ENCODE data around the gene LHFPL6. TPM values are rescaled to one million over a fixed set of nuclear protein-coding genes. Genes with fewer than 3 reads are reported as not detected.

Gene LHFPL6
- total RNA-seq, 1 experiment from 2014 or later: 25.7 TPM

- H3K4me3 ChIP-seq (ENCODE audit: low read depth in 2 of 2, low read length in 2 of 2): no peak overlapping the region
- CTCF ChIA-PET: no interaction called here
- TF ChIP-seq CTCF (IDR thresholded peaks at IDR 0.05) (no peak), REST (IDR thresholded peaks at IDR 0.05; ENCODE audit: insufficient read depth in 1 of 2, low read depth in 2 of 2, low read length in 1 of 2) (no peak), POLR2AphosphoS5 (IDR thresholded peaks at IDR 0.05; ENCODE audit: low read depth, low read length) (no peak), SIN3A (IDR thresholded peaks at IDR 0.05; ENCODE audit: borderline replicate concordance, insufficient read depth, low read depth, low read length) (no peak), TCF7L2 (IDR thresholded peaks at IDR 0.05; ENCODE audit: low read depth, low read length) (no peak)
- POLR2A ChIA-PET: no interaction called here
- in situ Hi-C loops (cut with HindIII; ENCODE audit: low pct_unique_long_range_greater_than_20kb, low sequenced_read_pairs) (no loop called here), intact Hi-C loops (cut with micrococcal nuclease; ENCODE audit: unreplicated experiment) (no loop called here)
- H3K27me3 ChIP-seq (ENCODE audit: control insufficient read depth, insufficient read depth, low read length): no peaks in the 10 kb centered on the region
- H3K27ac ChIP-seq (ENCODE audit: low read length): no peak overlapping the region
- H3K4me1 ChIP-seq (ENCODE audit: control insufficient read depth, insufficient read depth, low read length): no peaks in the 10 kb centered on the region
- ATAC-seq (peak; percentile 56; the same call in 1 of the 2 replicates), DNase-seq (ENCODE audit: low read depth, low spot score) (no peak)
- H3K36me3 ChIP-seq (ENCODE audit: control insufficient read depth, insufficient read depth, low read length): no peaks in the 10 kb centered on the region
- no peaks in the 10 kb centered on the region for H3K9me3 ChIP-seq (ENCODE audit: control insufficient read depth, insufficient read depth, low read depth, low read length)
- no TSS peak for BruUV-seq (replicated peaks)
These were observed 61.9 kb downstream of the LHFPL6 start for GRCh38 chr13:39540929-39541605.

- intact Hi-C loops (cut with micrococcal nuclease; ENCODE audit: unreplicated experiment): no loop called here
- no peak for ATAC-seq
- CTCF ChIA-PET: no interaction called here
- no peaks in the 10 kb centered on the region for H3K9me3 ChIP-seq (ENCODE audit: control insufficient read depth, insufficient read depth, low read depth, low read length)
- no peak for DNase-seq (ENCODE audit: low read depth, low spot score)
- in situ Hi-C loops (cut with HindIII; ENCODE audit: low pct_unique_long_range_greater_than_20kb, low sequenced_read_pairs): no loop called here
- no peaks in the 10 kb centered on the region for H3K27me3 ChIP-seq (ENCODE audit: control insufficient read depth, insufficient read depth, low read length)
- no peak for TF ChIP-seq TCF7L2 (IDR thresholded peaks at IDR 0.05; ENCODE audit: low read depth, low read length)
- TF ChIP-seq REST (IDR thresholded peaks at IDR 0.05; ENCODE audit: insufficient read depth in 1 of 2, low read depth in 2 of 2, low read length in 1 of 2): no peak
- no peak for TF ChIP-seq POLR2AphosphoS5 (IDR thresholded peaks at IDR 0.05; ENCODE audit: low read depth, low read length)
- no peak for TF ChIP-seq CTCF (IDR thresholded peaks at IDR 0.05)
- TF ChIP-seq SIN3A (IDR thresholded peaks at IDR 0.05; ENCODE audit: borderline replicate concordance, insufficient read depth, low read depth, low read length): no peak
- no peaks in the 10 kb centered on the region for H3K4me1 ChIP-seq (ENCODE audit: control insufficient read depth, insufficient read depth, low read length)
- POLR2A ChIA-PET: no interaction called here
- no peaks in the 10 kb centered on the region for H3K36me3 ChIP-seq (ENCODE audit: control insufficient read depth, insufficient read depth, low read length)
- no TSS peak for BruUV-seq (replicated peaks)
- no peak overlapping the region; the same call in 1 of the 2 replicates for H3K27ac ChIP-seq (ENCODE audit: low read length)
- H3K4me3 ChIP-seq (ENCODE audit: low read depth in 2 of 2, low read length in 2 of 2): no peak overlapping the region
These were observed 63.9 kb downstream of the LHFPL6 start for GRCh38 chr13:39538816-39539790.

All from Panc1 (cell line).